ENCODE data around the gene RDH12. TPM values are rescaled to one million over a fixed set of nuclear protein-coding genes. Genes with fewer than 3 reads are reported as not detected.
"Not testable (repeated sequence)": the region's sequence is repeated elsewhere in the genome, so short reads cannot be mapped to it uniquely, and the experiment has no call there.

RDH12 gene
- under 1 TPM in 1 of 10 donors, not detected in 9; 0.14 TPM for total RNA-seq
- polyA plus RNA-seq: not detected
- long read RNA-seq, donor 1: 0 reads
- long read RNA-seq, donor 2: 0 reads
- long read RNA-seq, donor 3: 0 reads

- ATAC-seq, DNase-seq, H3K27me3 ChIP-seq, H3K36me3 ChIP-seq, H3K4me1 ChIP-seq, H3K9me3 ChIP-seq, H3K4me3 ChIP-seq: not testable (repeated sequence)
- WGBS, 2 donors: 91 to 93% methylated on average over 8 of the region's 8 CpGs
- H3K27ac ChIP-seq: peak within 1 kb of the TSS in 1 of 10 donors; percentile 63
- intact Hi-C loops (cut with DNase I): loop anchor here (5.0 to 10.0 kb wide), 8 partner anchors 84 to 277 kb away; partner anchors contain the start of gene ARG2 (in 4 of the 10)
Observed at GRCh38 chr14:67701492-67701891, at the start of gene RDH12. TSS of gene RDH12 (plus strand) at chr14:67701886. CDS start at chr14:67722643, 20,757 bp downstream.

GRCh38 chr14:67652189-67652588, 49.5 kb upstream of the RDH12 start:
- no peak for ATAC-seq
- DNase-seq: no peak
- no peak overlapping the region for H3K27ac ChIP-seq
- H3K9me3 ChIP-seq: no peaks in the 10 kb centered on the region
- H3K4me1 ChIP-seq: peaks cover 0 to 7% (median 0%) of the 10 kb centered on the region in 9 donors
- H3K27me3 ChIP-seq: no peaks in the 10 kb centered on the region
- intact Hi-C loops (cut with DNase I): no loop called here
- peaks cover 0 to 100% (median 75%) of the 10 kb centered on the region in 9 donors for H3K36me3 ChIP-seq
- 91 to 98% methylated on average over 1 of the region's 1 CpG for WGBS, 2 donors
- no peak for TF ChIP-seq CTCF (IDR thresholded peaks at IDR 0.05)
- no peak overlapping the region for H3K4me3 ChIP-seq

- ATAC-seq: peak in 1 of 8 donors; percentile 10
- H3K4me1 ChIP-seq: peaks cover 0 to 7% (median 0%) of the 10 kb centered on the region in 9 donors
- intact Hi-C loops (cut with DNase I): no loop called here
- H3K36me3 ChIP-seq: peaks cover 0 to 100% (median 71%) of the 10 kb centered on the region in 9 donors
- H3K27me3 ChIP-seq: no peaks in the 10 kb centered on the region
- H3K27ac ChIP-seq: no peak overlapping the region
- 69 to 73% methylated on average over 6 of the region's 6 CpGs for WGBS, 2 donors
- no peak overlapping the region for H3K4me3 ChIP-seq
- H3K9me3 ChIP-seq: no peaks in the 10 kb centered on the region
- no peak for DNase-seq
- no peak for TF ChIP-seq CTCF (IDR thresholded peaks at IDR 0.05)
Observed at GRCh38 chr14:67653651-67654280, 47.9 kb upstream of the RDH12 start.

GRCh38 chr14:67663633-67664032, 38.1 kb upstream of the RDH12 start:
- H3K36me3 ChIP-seq: peaks cover 0 to 37% (median 5%) of the 10 kb centered on the region in 9 donors
- peaks cover 0 to 21% (median 0%) of the 10 kb centered on the region in 9 donors for H3K4me1 ChIP-seq
- H3K4me3 ChIP-seq: no peak overlapping the region
- no peaks in the 10 kb centered on the region for H3K27me3 ChIP-seq
- no peak overlapping the region for H3K27ac ChIP-seq
- intact Hi-C loops (cut with DNase I): no loop called here
- DNase-seq (no peak), ATAC-seq (no peak)
- 84 to 96% methylated on average over 4 of the region's 4 CpGs for WGBS, 2 donors
- no peaks in the 10 kb centered on the region for H3K9me3 ChIP-seq
- no peak for TF ChIP-seq CTCF (IDR thresholded peaks at IDR 0.05)

- Histone ChIP-seq H3K36me3 (peaks cover 0 to 15% (median 0%) of the 10 kb centered on the region in 9 donors), H3K27me3 (no peaks in the 10 kb centered on the region), H3K4me3 (no peak overlapping the region), H3K4me1 (peaks cover 0 to 21% (median 0%) of the 10 kb centered on the region in 9 donors), H3K27ac (no peak overlapping the region), H3K9me3 (no peaks in the 10 kb centered on the region)
- intact Hi-C loops (cut with DNase I): loop anchor here in 7 of 10 donors (2.0 to 5.0 kb wide), 3 partner anchors 47 to 54 kb away; partner anchors contain the start of gene ARG2 (in 6 of the 7)
- no peak for TF ChIP-seq CTCF (IDR thresholded peaks at IDR 0.05)
- peak in 1 of 8 donors; percentile 63 for ATAC-seq
- DNase-seq: no peak
- WGBS, 2 donors: 87% methylated on average over 2 of the region's 2 CpGs
Observed at GRCh38 chr14:67665868-67666267, 35.8 kb upstream of the RDH12 start.
